ENCODE results near the gene RAMP1. TPM values are rescaled to one million over a fixed set of nuclear protein-coding genes. Genes with fewer than 3 reads are reported as not detected.
"Not testable (repeated sequence)": the region's sequence is repeated elsewhere in the genome, so short reads cannot be mapped to it uniquely, and the experiment has no call there.

The RAMP1 gene
- total RNA-seq, 1 experiment from 2014 or later: 23.4 TPM

DNA sequence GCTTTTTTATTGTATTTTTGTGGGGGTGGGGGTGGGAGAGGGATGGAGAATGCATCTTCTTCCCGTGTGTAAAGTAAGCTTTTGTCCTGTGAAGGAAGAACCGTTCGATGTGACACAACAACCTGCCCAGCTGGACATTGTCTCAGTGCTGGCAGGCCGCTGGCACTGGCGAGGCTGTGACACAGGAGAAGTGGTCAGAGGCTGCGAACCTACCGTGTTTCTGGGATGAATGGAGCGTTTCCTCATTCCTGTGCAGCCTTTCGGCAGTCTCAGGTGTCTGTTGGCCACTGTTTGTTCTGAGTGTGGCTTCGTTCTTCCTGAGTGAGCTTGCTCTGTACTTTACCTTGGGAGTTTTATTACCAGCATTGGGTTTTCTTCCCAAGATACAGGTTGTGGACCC lies 8.0 kb downstream of the RAMP1 start:
- intact Hi-C loops (cut with micrococcal nuclease): no loop called here
- Histone ChIP-seq H3K9me2 (ENCODE audit: insufficient read depth) (no peaks in the 10 kb centered on the region), H3K9me3 (ENCODE audit: control insufficient read depth in 1 of 2, insufficient read depth in 1 of 2, low read depth in 1 of 2, low read length in 2 of 2) (no peaks in the 10 kb centered on the region), H2AFZ (ENCODE audit: low read depth, low read length, poor library complexity, severe bottlenecking) (no peak overlapping the region), H3K9ac (ENCODE audit: low read length) (peak overlapping the region; percentile 65), H3K4me2 (ENCODE audit: low read length) (peak overlapping the region; percentile 79), H3K79me2 (ENCODE audit: insufficient read depth, low read length) (peaks cover 37% of the 10 kb centered on the region), H3K27ac (ENCODE audit: low read depth, low read length) (peak overlapping the region; percentile 90), H3K27me3 (ENCODE audit: insufficient read depth, low read length) (no peaks in the 10 kb centered on the region), H3K36me3 (ENCODE audit: control insufficient read depth in 1 of 2, insufficient read depth in 2 of 2, low read length in 2 of 2) (no peaks in the 10 kb centered on the region), H4K20me1 (ENCODE audit: insufficient read depth) (no peaks in the 10 kb centered on the region), H3K4me3 (replicated peaks in 1 of 2; ENCODE audit: low read depth in 1 of 2, low read length in 2 of 2) (peak overlapping the region in 1 of 2 experiments; percentile 46; a peak in 2 of 4 replicates), H3K4me1 (ENCODE audit: control insufficient read depth in 1 of 2, insufficient read depth in 2 of 2, low read length in 2 of 2) (peaks cover 52 to 64% of the 10 kb centered on the region in 2 experiments)
- ATAC-seq: peak; percentile 35
- DNase-seq (ENCODE audit: low read depth, low spot score): no peak
- CTCF ChIA-PET: interaction anchor here (1.2 kb wide), 1 partner anchor 9 kb away, joined by 3 read pairs; no protein-coding TSS in a partner anchor
- RAD21 ChIA-PET (ENCODE audit: low non-redundant PET in 1 of 2, low total read pairs in 2 of 2, uncharacterized antibody in 2 of 2, unreplicated experiment in 2 of 2): no interaction called here
- no peak for TF ChIP-seq ZNF274 (IDR thresholded peaks at IDR 0.05; ENCODE audit: low read depth, low read length)
- TF ChIP-seq POLR2AphosphoS5 (IDR thresholded peaks at IDR 0.05; ENCODE audit: low read depth, low read length): peak; percentile 42
- no peak for TF ChIP-seq EZH2phosphoT487 (IDR thresholded peaks at IDR 0.05; ENCODE audit: borderline replicate concordance)
- BruUV-seq (replicated peaks): no TSS peak
- POLR2A ChIA-PET: interaction anchor here (0.9 kb wide), 1 partner anchor 56 kb away, joined by 3 read pairs; no protein-coding TSS in a partner anchor

- H3K4me2 ChIP-seq (ENCODE audit: low read length): peak overlapping the region; percentile 79
- H3K9me3 ChIP-seq (ENCODE audit: control insufficient read depth in 1 of 2, insufficient read depth in 1 of 2, low read depth in 1 of 2, low read length in 2 of 2); H3K27me3 ChIP-seq (ENCODE audit: insufficient read depth, low read length); H4K20me1 ChIP-seq (ENCODE audit: insufficient read depth); DNase-seq (ENCODE audit: low read depth, low spot score); H3K36me3 ChIP-seq (ENCODE audit: control insufficient read depth in 1 of 2, insufficient read depth in 2 of 2, low read length in 2 of 2); intact Hi-C loops (cut with micrococcal nuclease); H2AFZ ChIP-seq (ENCODE audit: low read depth, low read length, poor library complexity, severe bottlenecking); CTCF ChIA-PET; H3K9me2 ChIP-seq (ENCODE audit: insufficient read depth); H3K4me3 ChIP-seq (replicated peaks in 1 of 2; ENCODE audit: low read depth in 1 of 2, low read length in 2 of 2); BruUV-seq (replicated peaks); ATAC-seq; RAD21 ChIA-PET (ENCODE audit: low non-redundant PET in 1 of 2, low total read pairs in 2 of 2, uncharacterized antibody in 2 of 2, unreplicated experiment in 2 of 2): not testable (repeated sequence)
- POLR2A ChIA-PET: interaction anchor here (0.9 kb wide), 1 partner anchor 55 kb away, joined by 3 read pairs; no protein-coding TSS in a partner anchor
- H3K4me1 ChIP-seq (ENCODE audit: control insufficient read depth in 1 of 2, insufficient read depth in 2 of 2, low read length in 2 of 2): peaks cover 46 to 61% of the 10 kb centered on the region in 2 experiments
- peak overlapping the region; percentile 65 for H3K9ac ChIP-seq (ENCODE audit: low read length)
- H3K27ac ChIP-seq (ENCODE audit: low read depth, low read length): peak overlapping the region; percentile 90
- peaks cover 31% of the 10 kb centered on the region; the same call in 1 of the 2 replicates for H3K79me2 ChIP-seq (ENCODE audit: insufficient read depth, low read length)
Observed at GRCh38 chr2:237868074-237868473, 8.7 kb downstream of the RAMP1 start.
